ENCODE measurements around the gene GNAI2. TPM values are rescaled to one million over a fixed set of nuclear protein-coding genes. Genes with fewer than 3 reads are reported as not detected.

GNAI2 gene
- total and polyA plus RNA-seq, 2 donors (not counting 3 experiments of a cell fraction or from before 2014, with no cell fraction given) = 767 to 1,875 TPM

DNA sequence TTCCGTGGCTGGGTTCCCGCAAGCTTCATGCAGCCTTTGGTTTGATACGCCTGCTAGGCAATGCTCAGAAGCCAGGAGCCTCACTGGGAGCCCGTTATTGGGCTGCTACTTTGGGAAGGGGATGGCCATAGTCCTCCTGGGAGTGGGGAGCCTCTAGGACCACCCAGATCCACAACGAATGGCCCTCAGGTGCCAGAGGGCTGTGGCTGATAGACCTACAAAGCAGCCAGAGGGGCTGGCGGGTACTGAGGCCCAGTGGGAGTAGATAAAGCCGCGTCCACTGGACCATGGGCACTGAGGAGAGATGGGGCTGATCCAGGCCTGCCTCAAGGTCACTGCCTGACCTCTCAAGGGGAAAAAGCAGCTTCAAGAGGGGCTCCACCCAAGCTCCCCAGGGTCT lies 43.9 kb upstream of the GNAI2 start:
- Histone ChIP-seq H3K36me3 (ENCODE audit: control insufficient read depth in 2 of 2, extremely low read depth in 1 of 2, insufficient read depth in 2 of 2, low read length in 2 of 2) (peaks cover 0 to 7% of the 10 kb centered on the region in 2 experiments), H3K9me1 (replicated peaks; ENCODE audit: control insufficient read depth, extremely low read depth, insufficient read depth, low read length) (no peaks in the 10 kb centered on the region), H2AFZ (ENCODE audit: low read depth, low read length) (no peak overlapping the region), H3K9ac (replicated peaks; ENCODE audit: extremely low read depth, insufficient read depth, low read length) (no peak overlapping the region), H4K20me1 (replicated peaks; ENCODE audit: control insufficient read depth, extremely low read depth, insufficient read depth, low read length) (no peaks in the 10 kb centered on the region), H3K79me2 (ENCODE audit: control insufficient read depth, insufficient read depth, low read length) (no peaks in the 10 kb centered on the region), H3K4me1 (ENCODE audit: control insufficient read depth, extremely low read depth, insufficient read depth, low read length) (peaks cover 5% of the 10 kb centered on the region), H3K4me2 (ENCODE audit: insufficient read depth, low read length) (no peak overlapping the region), H3K9me3 (replicated peaks; ENCODE audit: control insufficient read depth, insufficient read depth, low read length) (no peaks in the 10 kb centered on the region), H3K27ac (ENCODE audit: insufficient read depth, low read depth, low read length) (no peak overlapping the region), H3K4me3 (replicated peaks in 1 of 3; ENCODE audit: insufficient read depth in 1 of 3, low read depth in 1 of 3, low read length in 3 of 3) (no peak overlapping the region), H3K27me3 (ENCODE audit: control insufficient read depth in 2 of 2, insufficient read depth in 2 of 2, low read length in 2 of 2) (peaks cover 11 to 13% of the 10 kb centered on the region in 2 experiments)
- TF ChIP-seq POLR2AphosphoS5 (IDR thresholded peaks at IDR 0.05; ENCODE audit: insufficient read depth, low read depth, low read length) = no peak
- TF ChIP-seq FOS (IDR thresholded peaks at IDR 0.05; ENCODE audit: borderline replicate concordance, insufficient read depth, low read length) = no peak
- TF ChIP-seq, protein P1, sequence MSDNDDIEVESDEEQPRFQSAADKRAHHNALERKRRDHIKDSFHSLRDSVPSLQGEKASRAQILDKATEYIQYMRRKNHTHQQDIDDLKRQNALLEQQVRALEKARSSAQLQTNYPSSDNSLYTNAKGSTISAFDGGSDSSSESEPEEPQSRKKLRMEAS (IDR thresholded peaks at IDR 0.05; ENCODE audit: insufficient read depth, insufficient read length) = no peak
- no peak for TF ChIP-seq MYC (IDR thresholded peaks at IDR 0.05; ENCODE audit: low read depth, low read length)
- TF ChIP-seq EZH2 (IDR thresholded peaks at IDR 0.05; ENCODE audit: borderline replicate concordance, low read depth, low read length, severe bottlenecking) = no peak
- TF ChIP-seq, protein P2, sequence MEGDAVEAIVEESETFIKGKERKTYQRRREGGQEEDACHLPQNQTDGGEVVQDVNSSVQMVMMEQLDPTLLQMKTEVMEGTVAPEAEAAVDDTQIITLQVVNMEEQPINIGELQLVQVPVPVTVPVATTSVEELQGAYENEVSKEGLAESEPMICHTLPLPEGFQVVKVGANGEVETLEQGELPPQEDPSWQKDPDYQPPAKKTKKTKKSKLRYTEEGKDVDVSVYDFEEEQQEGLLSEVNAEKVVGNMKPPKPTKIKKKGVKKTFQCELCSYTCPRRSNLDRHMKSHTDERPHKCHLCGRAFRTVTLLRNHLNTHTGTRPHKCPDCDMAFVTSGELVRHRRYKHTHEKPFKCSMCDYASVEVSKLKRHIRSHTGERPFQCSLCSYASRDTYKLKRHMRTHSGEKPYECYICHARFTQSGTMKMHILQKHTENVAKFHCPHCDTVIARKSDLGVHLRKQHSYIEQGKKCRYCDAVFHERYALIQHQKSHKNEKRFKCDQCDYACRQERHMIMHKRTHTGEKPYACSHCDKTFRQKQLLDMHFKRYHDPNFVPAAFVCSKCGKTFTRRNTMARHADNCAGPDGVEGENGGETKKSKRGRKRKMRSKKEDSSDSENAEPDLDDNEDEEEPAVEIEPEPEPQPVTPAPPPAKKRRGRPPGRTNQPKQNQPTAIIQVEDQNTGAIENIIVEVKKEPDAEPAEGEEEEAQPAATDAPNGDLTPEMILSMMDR (IDR thresholded peaks at IDR 0.05; ENCODE audit: extremely low read depth in 1 of 2, insufficient read depth in 1 of 2, low read depth in 1 of 2, low read length in 2 of 2) = no peak
- TF ChIP-seq JUN (IDR thresholded peaks at IDR 0.05; ENCODE audit: borderline replicate concordance, insufficient read depth, insufficient read length, low read depth) = no peak
- TF ChIP-seq POLR2A (IDR thresholded peaks at IDR 0.05; ENCODE audit: low read depth, low read length) = no peak
- no peak for TF ChIP-seq GATA2 (IDR thresholded peaks at IDR 0.05; ENCODE audit: insufficient read depth, insufficient read length, low read depth, low read length)
- CTCF ChIA-PET = interaction anchor here (0.7 to 12.0 kb wide), 9 partner anchors 17 to 132 kb away, joined by 3 to 314 read pairs (median 8); partner anchors contain the start of gene GNAI2
- POLR2A ChIA-PET = no interaction called here
- intact Hi-C loops (cut with micrococcal nuclease) (loop anchor here (5.0 kb wide), 1 partner anchor 350 kb away; no protein-coding TSS in a partner anchor), dilution Hi-C loops (cut with MboI; ENCODE audit: extremely low pct_ligation_motif_present, low sequenced_read_pairs) (no loop called here)
- no peak for DNase-seq (ENCODE audit: low read depth, low spot score)
- no peak for FAIRE-seq
- BruUV-seq (replicated peaks) = no TSS peak

Measured in endothelial cell of umbilical vein (primary cell).